ENCODE results near the gene BRAF.
A peak's percentile ranks its signal among the peaks of the same experiment; 100 is the strongest.
"Not testable (repeated sequence)": the region's sequence is repeated elsewhere in the genome, so short reads cannot be mapped to it uniquely, and the experiment has no call there.

The BRAF gene

GRCh38 chr7:140908361-140908760 is 16.4 kb downstream of the BRAF start:
- no peak for DNase-seq
- no peak for TF ChIP-seq GATA1 (IDR thresholded peaks at IDR 0.05; ENCODE audit: low read depth, low read length)
- TF ChIP-seq POLR2A (IDR thresholded peaks at IDR 0.05; ENCODE audit: low read length): no peak

GRCh38 chr7:140903741-140904480 is 20.8 kb downstream of the BRAF start:
- TF ChIP-seq POLR2A (IDR thresholded peaks at IDR 0.05; ENCODE audit: low read length) (no peak), GATA1 (IDR thresholded peaks at IDR 0.05; ENCODE audit: low read depth, low read length) (no peak)
- no peak for DNase-seq

- no peak for DNase-seq
- TF ChIP-seq POLR2A (IDR thresholded peaks at IDR 0.05; ENCODE audit: low read length): no peak
- no peak for TF ChIP-seq GATA1 (IDR thresholded peaks at IDR 0.05; ENCODE audit: low read depth, low read length)
Measured at GRCh38 chr7:140902303-140902953, 22.3 kb downstream of the BRAF start.

GRCh38 chr7:140901941-140902302 is 22.8 kb downstream of the BRAF start:
- DNase-seq: no peak
- no peak for TF ChIP-seq POLR2A (IDR thresholded peaks at IDR 0.05; ENCODE audit: low read length)
- no peak for TF ChIP-seq GATA1 (IDR thresholded peaks at IDR 0.05; ENCODE audit: low read depth, low read length)

- no peak for DNase-seq
- TF ChIP-seq GATA1 (IDR thresholded peaks at IDR 0.05; ENCODE audit: low read depth, low read length): no peak
- TF ChIP-seq POLR2A (IDR thresholded peaks at IDR 0.05; ENCODE audit: low read length): no peak
Measured at GRCh38 chr7:140899883-140900282, 24.8 kb downstream of the BRAF start.

- no peak for DNase-seq
- TF ChIP-seq POLR2A (IDR thresholded peaks at IDR 0.05; ENCODE audit: low read length): no peak
- no peak for TF ChIP-seq GATA1 (IDR thresholded peaks at IDR 0.05; ENCODE audit: low read depth, low read length)
Measured at GRCh38 chr7:140898786-140899536, 25.8 kb downstream of the BRAF start.

- TF ChIP-seq POLR2A (IDR thresholded peaks at IDR 0.05; ENCODE audit: low read length) (no peak), GATA1 (IDR thresholded peaks at IDR 0.05; ENCODE audit: low read depth, low read length) (no peak)
- no peak for DNase-seq
Measured at GRCh38 chr7:140896996-140897395, 27.7 kb downstream of the BRAF start.

GRCh38 chr7:140889645-140890044 is 35.1 kb downstream of the BRAF start:
- TF ChIP-seq GATA1 (IDR thresholded peaks at IDR 0.05; ENCODE audit: low read depth, low read length): no peak
- no peak for TF ChIP-seq POLR2A (IDR thresholded peaks at IDR 0.05; ENCODE audit: low read length)
- peak; percentile 19 to 52 for DNase-seq

- TF ChIP-seq POLR2A (IDR thresholded peaks at IDR 0.05; ENCODE audit: low read length) (no peak), GATA1 (IDR thresholded peaks at IDR 0.05; ENCODE audit: low read depth, low read length) (no peak)
Measured at GRCh38 chr7:140889150-140889549, 35.6 kb downstream of the BRAF start.

GRCh38 chr7:140888087-140888486 is 36.6 kb downstream of the BRAF start:
- DNase-seq: no peak
- TF ChIP-seq GATA1 (IDR thresholded peaks at IDR 0.05; ENCODE audit: low read depth, low read length) (no peak), POLR2A (IDR thresholded peaks at IDR 0.05; ENCODE audit: low read length) (no peak)

More at GRCh38 chr7:140889150-140889549, 35.6 kb downstream of the BRAF start:
- DNase-seq: no peak

GRCh38 chr7:140885735-140886334 is 38.9 kb downstream of the BRAF start:
- no peak for DNase-seq

GRCh38 chr7:140883378-140883777 is 41.4 kb downstream of the BRAF start:
- no peak for TF ChIP-seq POLR2A (IDR thresholded peaks at IDR 0.05; ENCODE audit: low read length)
- TF ChIP-seq GATA1 (IDR thresholded peaks at IDR 0.05; ENCODE audit: low read depth, low read length): no peak
- no peak for DNase-seq

More at GRCh38 chr7:140885735-140886334, 38.9 kb downstream of the BRAF start:
- TF ChIP-seq POLR2A (IDR thresholded peaks at IDR 0.05; ENCODE audit: low read length) (no peak), GATA1 (IDR thresholded peaks at IDR 0.05; ENCODE audit: low read depth, low read length) (no peak)

GRCh38 chr7:140882834-140883233 is 41.9 kb downstream of the BRAF start:
- DNase-seq: not testable (repeated sequence)

Data from erythroblast (primary cell).